GM21515 (cell line): ENCODE measurements around the gene PCDH7.

Source experiments
- ATAC-seq: cut with Tn5 transposase; IDR thresholded peaks from one replicate; pipeline ENCODE4 v1.9.1; 2021; ENCODE audit not compliant: unreplicated experiment

The PCDH7 gene, protein sequence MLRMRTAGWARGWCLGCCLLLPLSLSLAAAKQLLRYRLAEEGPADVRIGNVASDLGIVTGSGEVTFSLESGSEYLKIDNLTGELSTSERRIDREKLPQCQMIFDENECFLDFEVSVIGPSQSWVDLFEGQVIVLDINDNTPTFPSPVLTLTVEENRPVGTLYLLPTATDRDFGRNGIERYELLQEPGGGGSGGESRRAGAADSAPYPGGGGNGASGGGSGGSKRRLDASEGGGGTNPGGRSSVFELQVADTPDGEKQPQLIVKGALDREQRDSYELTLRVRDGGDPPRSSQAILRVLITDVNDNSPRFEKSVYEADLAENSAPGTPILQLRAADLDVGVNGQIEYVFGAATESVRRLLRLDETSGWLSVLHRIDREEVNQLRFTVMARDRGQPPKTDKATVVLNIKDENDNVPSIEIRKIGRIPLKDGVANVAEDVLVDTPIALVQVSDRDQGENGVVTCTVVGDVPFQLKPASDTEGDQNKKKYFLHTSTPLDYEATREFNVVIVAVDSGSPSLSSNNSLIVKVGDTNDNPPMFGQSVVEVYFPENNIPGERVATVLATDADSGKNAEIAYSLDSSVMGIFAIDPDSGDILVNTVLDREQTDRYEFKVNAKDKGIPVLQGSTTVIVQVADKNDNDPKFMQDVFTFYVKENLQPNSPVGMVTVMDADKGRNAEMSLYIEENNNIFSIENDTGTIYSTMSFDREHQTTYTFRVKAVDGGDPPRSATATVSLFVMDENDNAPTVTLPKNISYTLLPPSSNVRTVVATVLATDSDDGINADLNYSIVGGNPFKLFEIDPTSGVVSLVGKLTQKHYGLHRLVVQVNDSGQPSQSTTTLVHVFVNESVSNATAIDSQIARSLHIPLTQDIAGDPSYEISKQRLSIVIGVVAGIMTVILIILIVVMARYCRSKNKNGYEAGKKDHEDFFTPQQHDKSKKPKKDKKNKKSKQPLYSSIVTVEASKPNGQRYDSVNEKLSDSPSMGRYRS (N-terminal part only)

DNA sequence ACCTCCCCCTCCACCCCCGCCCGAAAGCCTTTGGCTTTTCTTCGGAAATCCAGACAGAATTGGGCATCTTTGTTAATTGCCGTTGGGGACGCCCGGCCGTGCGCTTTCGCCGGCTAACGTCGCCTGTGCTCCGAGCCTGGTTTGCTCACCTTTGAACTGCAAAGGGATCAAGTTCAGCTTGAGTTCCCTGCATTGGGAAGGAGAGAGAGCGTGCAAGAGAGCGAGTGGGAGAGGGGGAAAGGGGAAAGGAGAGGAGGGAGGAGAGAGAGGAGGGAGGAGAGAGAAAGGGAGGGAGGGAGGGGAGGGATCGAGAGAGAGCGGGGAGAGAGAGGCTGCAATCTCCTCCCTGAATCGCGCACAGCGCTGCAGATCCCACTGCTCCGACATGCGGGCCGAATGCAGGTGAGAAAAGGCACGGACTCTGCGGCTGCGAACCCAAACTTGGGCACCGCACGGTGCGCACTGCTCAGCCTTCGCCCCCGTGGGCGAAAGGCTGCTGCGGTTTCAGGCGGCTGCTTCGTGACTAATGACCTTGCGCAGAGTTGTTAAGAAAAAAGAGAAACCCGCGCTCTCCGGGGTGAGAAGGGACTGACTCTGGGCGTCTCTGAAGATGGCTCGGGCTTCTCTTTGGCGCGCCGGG, at the start of gene PCDH7:
PCDH7 (plus strand) TSS at position 349 of the 640 bp plus-strand sequence. CDS start 1,054 bp downstream, outside the sequence.
- no peak for ATAC-seq

DNA sequence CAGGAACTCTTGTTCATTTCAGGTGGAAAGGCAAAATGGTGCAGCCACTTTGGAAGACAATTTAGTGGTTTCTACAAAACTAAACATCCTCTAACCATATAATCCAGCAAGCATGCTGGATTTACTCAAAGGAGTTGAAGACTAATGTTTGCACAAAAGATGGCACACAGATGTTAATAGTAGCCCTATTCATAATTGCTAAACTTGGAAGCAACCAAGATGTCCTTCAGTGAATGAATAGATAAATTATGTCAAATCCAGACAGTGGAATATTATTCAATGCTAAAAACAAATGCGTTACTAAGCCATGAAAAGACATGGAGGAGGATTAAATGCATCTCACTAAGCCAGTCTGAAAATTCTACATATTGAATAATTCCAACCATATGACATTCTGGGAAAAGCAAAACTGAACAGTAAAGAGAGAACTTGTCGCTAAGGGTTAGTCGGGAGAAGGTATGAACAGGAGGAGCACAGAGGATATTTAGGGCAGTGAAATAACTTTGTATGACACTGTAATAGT, 48.2 kb upstream of the PCDH7 start:
- no peak for ATAC-seq

DNA sequence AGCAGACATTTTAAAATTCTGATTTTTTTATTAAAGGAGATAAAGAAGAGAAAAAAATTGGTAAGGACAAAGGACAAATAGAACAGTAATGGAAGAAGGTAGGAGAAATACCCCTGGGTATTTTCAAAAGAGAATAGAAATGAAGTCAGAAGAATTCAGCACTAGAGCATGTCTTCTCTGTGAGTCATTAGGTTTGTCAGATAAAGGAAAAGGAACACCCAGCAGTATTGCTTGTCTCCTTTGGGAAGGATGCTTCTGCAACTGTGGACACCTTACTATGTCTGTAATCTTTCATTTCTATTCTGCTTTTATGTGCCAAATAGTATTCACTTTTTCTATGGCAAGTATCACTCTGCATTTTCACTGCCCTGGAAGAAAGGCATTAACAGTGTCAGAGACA, 24.0 kb upstream of the PCDH7 start:
- no peak for ATAC-seq

DNA sequence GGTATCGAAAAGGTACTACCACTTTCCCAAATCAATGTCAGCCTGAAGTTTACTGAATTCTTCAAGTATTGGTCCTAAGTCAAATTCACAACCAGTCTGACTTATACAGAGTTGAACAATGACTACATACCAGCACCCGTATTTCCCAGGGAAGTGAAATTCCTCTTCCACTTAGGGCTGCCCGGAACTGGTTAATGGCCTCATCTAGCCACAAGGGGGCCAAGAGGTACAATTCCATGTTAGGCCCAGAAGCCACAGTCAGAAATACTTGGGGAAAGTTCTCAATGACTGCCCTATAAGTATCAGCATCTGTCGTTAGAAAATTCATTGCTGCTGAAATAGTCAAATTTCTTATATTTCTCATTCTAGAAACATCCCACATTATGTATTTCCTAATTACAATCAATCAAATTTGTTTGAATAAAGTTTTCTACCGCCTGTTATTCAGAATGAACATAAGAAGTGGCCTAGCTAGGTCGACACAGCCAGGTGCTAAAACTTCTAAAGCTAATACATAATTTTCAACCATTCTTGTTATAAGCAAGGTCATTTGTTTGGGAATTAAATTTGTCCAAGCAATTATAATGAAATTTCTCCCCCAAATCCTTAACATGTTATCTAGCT, 5.6 kb upstream of the PCDH7 start:
- ATAC-seq = no peak

DNA sequence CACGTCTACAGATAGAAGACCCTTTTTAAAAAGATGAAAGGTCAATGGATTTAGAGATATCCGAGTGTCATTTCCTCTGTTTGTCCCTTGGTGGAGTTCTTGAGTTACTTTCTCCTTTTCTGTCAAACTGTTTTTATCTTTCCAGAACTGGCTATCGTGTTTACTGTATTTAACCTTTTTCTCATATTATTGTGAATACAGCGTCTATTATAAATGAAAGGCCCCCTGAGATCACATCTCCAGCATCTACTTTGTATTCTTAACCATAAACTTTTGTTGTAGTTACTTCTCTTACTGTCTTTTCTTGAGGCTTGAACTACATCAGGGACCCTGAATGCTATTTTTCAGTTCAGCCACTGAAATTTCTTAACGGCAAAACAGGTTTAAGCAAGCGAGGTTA, 4.0 kb upstream of the PCDH7 start:
- no peak for ATAC-seq

DNA sequence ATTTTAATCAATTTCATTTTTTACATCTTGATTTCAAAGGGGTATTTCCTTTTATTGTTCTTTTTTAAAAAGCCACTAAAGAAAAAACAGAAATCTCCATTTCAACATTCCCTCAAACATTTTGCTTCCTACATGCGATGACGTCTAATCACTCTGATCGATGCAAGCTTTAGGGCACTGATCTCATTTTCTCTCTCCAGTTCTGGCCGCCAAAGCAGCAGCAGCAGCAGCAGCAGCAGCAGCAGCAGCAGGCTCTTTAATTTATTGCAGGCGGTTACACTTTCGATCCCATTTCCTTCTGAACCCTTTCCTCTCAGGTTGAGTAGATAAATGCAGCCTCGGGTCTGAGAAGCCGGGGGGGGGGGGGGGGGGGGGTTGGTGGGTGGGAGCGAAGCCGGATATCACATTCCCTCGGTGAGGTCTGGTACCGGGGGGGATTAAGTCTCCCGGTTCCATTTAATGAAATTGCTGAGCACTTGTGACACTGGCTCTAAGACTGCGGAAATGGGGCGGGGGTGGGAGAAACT, 3.4 kb upstream of the PCDH7 start:
- no peak for ATAC-seq

DNA sequence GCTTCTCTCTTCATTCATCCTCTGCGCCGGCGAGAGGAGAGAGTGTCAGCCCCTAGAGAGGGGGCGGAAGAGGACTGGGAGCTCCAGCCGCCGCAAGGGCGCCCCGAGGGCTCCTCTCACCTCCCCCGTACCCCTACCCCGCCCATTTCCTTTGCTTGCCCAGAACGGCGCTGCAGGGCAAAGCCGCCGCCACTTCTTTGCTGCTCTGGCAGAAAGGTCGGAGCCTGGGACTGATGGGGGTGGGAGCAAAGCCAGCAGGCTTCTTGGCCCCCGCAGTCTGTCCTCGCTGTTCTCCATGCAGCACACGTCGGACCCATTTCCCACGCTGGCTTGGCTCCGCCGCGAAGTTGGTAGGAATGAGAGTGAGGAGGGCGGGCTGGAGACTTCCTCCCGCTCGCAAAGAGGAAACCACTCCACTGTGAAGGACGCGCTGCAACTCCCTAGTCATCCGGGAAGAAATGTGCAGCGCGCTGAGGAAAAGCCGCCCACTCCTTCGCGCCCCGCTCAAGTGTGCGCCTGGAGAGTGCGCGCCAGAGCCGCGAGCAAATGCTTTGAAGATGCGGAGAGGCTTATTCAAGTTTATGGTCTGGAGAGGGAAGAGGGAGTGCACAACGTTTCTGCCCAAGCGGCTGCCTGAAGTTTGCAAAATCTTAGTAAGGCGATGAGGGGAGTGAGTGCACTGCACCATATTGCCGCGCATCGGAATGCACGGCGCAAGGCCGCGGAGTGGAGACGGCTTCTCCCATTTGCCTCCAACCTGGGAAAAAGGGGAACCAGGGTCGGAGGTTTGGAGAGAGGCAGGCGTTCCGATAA, 2.8 kb upstream of the PCDH7 start:
- no peak for ATAC-seq

DNA sequence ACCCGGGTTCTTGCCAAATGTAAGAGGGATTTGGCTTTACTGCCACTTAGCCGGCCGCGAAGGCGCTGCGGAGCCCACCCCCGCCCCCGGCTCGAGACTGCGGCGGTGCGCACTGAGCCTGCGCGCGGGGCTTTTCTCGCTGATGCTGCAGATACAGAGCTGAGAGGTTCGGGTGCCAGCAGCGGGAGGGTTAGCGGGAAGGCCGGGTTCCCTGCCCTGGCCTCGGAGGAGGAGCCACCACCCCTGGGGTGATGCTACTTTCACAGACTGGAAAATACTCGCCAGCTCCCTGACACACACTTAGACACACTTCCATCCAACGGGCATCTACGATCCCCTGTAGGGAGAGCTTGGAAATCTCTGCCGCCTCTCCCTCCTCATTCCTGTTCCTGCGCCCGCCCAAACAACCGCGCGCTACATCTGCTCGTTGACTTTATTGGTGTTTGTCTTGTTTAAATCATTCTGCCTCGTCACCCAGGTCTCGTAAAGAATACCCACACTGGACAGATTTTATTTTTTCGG, 2.1 kb upstream of the PCDH7 start:
- ATAC-seq = no peak

DNA sequence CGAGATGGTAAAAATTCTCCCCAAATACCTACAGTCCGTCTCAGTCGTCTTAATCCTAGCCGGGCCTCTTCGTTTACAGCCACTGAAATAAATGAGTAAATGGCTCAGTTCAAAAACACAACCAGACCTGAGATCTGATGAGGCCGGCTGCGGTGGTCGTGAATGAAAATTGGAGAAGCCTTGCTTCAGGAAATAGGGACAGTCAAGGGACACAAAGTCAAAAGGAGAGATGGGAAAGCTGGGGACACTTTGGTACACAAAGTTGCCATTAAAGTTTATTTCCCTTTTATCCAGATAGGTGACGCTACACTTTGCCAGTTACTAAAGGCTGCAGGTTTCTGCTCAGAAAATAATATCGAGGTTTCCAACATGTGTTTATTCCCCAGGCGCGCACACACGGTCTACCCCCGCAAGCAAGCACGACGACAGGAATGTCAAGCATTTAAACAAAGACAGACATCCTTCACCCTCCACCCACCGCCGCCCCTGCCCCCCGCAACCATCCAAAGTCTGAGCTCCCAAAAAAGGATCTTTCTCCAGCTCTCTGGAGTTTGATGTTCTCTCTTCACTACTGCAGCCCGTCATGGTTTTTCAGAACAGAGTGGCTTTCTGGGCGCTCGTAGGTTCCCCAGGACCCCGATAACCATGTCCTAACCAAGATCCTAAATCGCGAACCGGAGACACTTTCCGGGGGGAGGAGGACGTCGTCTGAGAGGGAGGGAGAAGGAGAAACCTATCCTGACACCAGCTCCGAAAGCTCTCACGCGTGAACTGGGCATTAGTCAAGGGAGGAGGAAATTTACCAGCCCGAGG, 1.3 kb upstream of the PCDH7 start:
- ATAC-seq = no peak

DNA sequence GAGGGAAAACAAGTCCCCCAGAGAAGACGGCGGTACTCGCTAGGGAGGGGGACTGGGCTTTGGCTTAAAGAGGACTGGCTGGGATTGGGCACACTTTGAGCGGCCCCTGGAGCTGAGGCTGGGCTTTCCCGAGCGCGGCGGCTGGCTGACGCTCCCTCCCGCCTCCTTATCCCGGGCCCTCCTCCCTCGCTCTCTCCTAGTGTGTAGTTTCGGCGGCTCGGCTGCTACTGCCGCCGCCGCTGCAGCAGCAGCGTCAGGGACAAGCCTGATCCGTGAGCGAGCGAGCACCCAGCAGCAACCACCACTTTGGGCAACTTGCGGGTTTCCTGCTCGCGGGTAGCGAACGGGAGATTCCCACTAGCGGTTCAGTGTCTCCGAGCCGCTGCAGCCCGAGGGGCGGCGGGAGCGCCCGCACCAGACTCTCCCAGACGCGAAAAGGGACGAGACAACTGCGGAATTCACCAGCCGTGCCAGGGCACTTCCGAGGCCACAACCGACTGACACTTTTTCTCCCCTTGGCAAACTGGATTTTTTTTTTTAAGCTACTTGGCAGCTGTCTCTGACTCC, 632 bp upstream of the PCDH7 start:
- ATAC-seq = no peak

DNA sequence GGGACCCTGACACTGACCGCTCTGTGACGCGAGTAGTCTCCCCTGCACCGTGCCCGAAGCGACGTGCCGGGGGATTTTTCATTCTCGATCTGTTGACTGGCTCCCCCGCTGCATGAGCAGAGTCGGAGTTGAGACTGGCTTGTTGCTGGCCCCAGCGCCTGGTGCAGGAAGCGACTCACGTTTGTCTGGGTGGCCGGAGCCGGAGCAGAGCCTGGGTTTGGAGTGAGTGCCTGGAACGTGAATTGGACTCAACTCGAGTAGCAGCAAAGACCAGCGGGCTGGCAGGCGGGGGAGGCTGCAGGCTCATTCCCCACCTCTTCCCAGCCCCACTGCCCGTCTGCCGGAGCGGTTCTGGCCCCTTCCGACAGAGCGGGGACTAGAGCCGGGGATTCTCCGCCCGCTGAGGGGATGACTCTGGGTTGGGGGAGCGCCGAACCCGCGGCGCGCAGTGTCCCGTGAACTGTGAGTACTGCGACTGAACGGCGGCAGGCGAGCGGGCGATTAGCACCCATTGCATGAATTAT, 554 bp downstream of the PCDH7 start:
- ATAC-seq = no peak

DNA sequence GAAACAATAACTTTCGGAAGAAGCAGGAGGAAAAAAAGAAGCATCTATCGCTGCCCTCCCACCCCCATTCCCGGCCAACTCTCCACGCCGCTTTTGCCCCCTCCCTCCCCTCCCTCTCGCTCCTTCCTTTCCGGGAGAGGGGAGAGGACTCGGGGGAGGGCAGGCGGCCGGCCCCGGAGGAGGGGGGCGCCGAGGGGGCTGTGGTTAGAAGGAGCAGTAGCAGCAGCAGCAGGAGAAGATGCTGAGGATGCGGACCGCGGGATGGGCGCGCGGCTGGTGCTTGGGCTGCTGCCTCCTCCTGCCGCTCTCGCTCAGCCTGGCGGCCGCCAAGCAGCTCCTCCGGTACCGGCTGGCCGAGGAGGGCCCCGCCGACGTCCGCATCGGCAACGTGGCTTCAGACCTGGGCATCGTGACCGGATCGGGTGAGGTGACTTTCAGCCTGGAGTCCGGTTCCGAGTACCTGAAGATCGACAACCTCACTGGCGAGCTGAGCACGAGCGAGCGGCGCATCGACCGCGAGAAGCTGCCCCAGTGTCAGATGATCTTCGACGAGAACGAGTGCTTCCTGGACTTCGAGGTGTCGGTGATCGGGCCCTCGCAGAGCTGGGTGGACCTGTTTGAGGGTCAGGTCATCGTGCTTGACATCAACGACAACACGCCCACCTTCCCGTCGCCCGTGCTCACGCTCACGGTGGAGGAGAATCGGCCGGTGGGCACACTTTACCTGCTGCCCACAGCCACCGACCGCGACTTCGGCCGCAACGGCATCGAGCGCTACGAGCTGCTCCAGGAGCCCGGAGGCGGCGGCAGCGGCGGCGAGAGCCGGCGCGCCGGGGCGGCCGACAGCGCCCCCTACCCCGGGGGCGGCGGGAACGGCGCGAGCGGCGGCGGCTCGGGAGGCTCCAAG, 1.3 kb downstream of the PCDH7 start:
- no peak for ATAC-seq

DNA sequence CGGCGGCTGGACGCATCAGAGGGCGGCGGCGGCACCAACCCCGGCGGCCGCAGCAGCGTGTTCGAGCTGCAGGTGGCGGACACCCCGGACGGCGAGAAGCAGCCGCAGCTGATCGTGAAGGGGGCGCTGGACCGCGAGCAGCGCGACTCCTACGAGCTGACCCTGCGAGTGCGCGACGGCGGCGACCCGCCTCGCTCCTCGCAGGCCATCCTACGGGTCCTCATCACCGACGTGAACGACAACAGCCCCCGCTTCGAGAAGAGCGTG, 1.9 kb downstream of the PCDH7 start:
- no peak for ATAC-seq

DNA sequence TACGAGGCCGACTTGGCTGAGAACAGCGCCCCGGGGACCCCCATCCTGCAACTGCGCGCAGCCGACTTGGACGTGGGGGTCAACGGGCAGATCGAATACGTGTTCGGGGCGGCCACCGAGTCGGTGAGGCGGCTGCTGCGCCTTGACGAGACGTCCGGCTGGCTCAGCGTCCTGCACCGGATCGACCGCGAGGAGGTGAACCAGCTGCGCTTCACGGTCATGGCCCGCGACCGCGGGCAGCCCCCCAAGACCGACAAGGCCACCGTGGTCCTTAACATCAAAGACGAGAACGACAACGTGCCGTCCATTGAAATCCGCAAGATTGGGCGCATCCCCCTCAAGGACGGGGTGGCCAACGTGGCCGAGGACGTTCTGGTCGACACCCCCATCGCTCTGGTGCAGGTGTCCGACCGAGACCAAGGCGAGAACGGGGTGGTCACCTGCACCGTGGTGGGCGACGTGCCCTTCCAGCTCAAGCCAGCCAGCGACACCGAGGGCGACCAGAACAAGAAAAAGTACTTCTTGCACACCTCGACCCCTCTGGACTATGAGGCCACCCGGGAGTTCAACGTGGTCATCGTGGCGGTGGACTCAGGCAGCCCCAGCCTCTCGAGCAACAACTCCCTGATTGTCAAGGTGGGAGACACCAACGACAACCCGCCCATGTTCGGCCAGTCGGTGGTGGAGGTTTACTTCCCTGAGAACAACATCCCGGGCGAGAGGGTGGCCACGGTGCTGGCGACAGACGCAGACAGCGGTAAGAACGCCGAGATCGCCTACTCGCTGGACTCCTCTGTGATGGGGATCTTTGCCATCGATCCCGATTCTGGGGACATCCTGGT, 2.4 kb downstream of the PCDH7 start:
- no peak for ATAC-seq

DNA sequence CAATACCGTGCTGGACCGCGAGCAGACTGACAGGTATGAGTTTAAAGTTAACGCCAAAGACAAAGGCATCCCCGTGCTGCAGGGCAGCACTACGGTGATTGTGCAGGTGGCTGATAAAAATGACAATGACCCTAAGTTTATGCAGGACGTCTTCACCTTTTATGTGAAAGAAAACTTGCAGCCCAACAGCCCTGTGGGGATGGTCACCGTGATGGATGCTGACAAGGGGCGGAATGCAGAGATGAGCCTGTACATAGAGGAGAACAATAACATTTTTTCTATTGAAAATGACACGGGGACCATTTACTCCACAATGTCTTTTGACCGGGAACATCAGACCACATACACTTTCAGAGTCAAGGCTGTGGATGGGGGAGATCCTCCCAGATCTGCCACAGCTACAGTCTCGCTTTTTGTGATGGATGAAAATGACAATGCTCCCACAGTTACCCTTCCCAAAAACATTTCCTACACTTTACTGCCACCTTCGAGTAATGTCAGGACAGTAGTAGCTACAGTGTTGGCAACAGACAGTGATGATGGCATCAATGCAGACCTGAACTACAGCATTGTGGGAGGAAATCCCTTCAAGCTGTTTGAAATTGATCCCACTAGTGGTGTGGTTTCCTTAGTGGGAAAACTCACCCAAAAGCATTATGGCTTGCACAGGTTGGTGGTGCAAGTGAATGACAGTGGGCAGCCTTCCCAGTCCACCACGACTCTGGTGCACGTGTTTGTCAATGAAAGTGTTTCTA, 3.2 kb downstream of the PCDH7 start:
- no peak for ATAC-seq

DNA sequence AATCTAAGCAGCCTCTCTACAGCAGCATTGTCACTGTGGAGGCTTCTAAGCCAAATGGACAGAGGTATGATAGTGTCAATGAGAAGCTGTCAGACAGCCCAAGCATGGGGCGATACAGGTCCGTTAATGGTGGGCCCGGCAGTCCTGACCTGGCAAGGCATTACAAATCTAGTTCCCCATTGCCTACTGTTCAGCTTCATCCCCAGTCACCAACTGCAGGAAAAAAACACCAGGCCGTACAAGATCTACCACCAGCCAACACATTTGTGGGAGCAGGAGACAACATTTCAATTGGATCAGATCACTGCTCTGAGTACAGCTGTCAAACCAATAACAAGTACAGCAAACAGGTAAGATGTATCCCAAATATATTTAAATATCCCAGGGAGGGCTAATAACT, 4.1 kb downstream of the PCDH7 start:
- ATAC-seq = no peak
